ENCODE data around the gene MBOAT2.
"Not testable (repeated sequence)": the region's sequence is repeated elsewhere in the genome, so short reads cannot be mapped to it uniquely, and the experiment has no call there.

GRCh38 chr2:8903924-8904323 lies 99.6 kb downstream of the MBOAT2 start:
- TF ChIP-seq CTCF (IDR thresholded peaks at IDR 0.05 in 4 of 5, conservative IDR thresholded peaks at IDR 0.05 in 1 of 5); POLR2A (IDR thresholded peaks at IDR 0.05): not testable (repeated sequence)
